Prostate gland (tissue), 2 donors: Measurements from ENCODE around the gene CNTNAP1. TPM values are rescaled to one million over a fixed set of nuclear protein-coding genes. Genes with fewer than 3 reads are reported as not detected.

ENCODE experiments used
- DNase-seq: peaks from one replicate; pipeline ENCODE4 v3.0.0-alpha.2; 2019; ENCODE audit warnings: low spot score
- H3K27ac ChIP-seq, 2 donors: fragments of 200-600 bp; sonication (generic); 2 replicates each; pipeline ENCODE4 v1.5.1; 2017 to 2019
- H3K27me3 ChIP-seq: fragments of 200-600 bp; sonication (generic); replicated peaks from 2 replicates; pipeline ENCODE4 v1.5.1; 2019; ENCODE audit not compliant: insufficient read depth
- H3K36me3 ChIP-seq, 2 donors: fragments of 200-600 bp; sonication (generic); 1 replicate in 1 of 2; 2 replicates in 1 of 2; pipeline versions ENCODE4 v1.5.1 to v1.8.1; 2017 to 2019
- H3K4me1 ChIP-seq: fragments of 200-600 bp; sonication (generic); replicated peaks from 2 replicates; pipeline ENCODE4 v1.5.1; 2019
- H3K4me3 ChIP-seq, 2 donors: fragments of 200-600 bp; sonication (generic); 2 replicates each; pipeline ENCODE4 v1.5.1; 2017 to 2019
- H3K9me3 ChIP-seq: fragments of 200-600 bp; sonication (generic); 2 replicates; pipeline ENCODE4 v1.5.1; 2017
- POLR2A ChIP-seq: fragments of 450-650 bp; IDR thresholded peaks from one replicate; pipeline ENCODE4 v1.6.1; 2016; ENCODE audit warnings: antibody characterized with exemption, mild to moderate bottlenecking
- POLR2AphosphoS5 ChIP-seq: sonication (generic); formaldehyde crosslinking; IDR thresholded peaks from one replicate; pipeline ENCODE4 v1.6.1; 2017; ENCODE audit warnings: antibody characterized with exemption
- WGBS: methylation state at CpG from one replicate; pipeline ENCODE4 v1.1.5; 2018; 5-methylcytosine and 5-hydroxymethylcytosine counted together
- intact Hi-C: fragments of 100-400 bp; cut with DNase I; formaldehyde crosslinking; loops from one replicate; pipeline ENCODE4 v1.14.2; 2022
- total RNA-seq, 2 donors: library from RNA; depleted of rRNA; stranded (reverse); fragments of >200 nt; gene quantifications; one replicate each; pipeline ENCODE4 v1.1.0, GENCODE V29; 2016
- TF ChIP-seq, protein P1 (sequence below), 4 experiments: fragments of 200-600 bp in 2 of 4; fragments of 450-650 bp in 2 of 4; sonication (generic) in 2 of 4; IDR thresholded peaks; 1 replicate in 3 of 4; 2 replicates in 1 of 4; pipeline ENCODE4 v1.5.1; 2016 to 2019; ENCODE audit warnings: antibody characterized with exemption in 4 of 4, mild to moderate bottlenecking in 2 of 4, moderate library complexity in 2 of 4

The CNTNAP1 gene
- total RNA-seq, 2 donors from 2014 or later: 1.9 to 9.9 TPM

DNA sequence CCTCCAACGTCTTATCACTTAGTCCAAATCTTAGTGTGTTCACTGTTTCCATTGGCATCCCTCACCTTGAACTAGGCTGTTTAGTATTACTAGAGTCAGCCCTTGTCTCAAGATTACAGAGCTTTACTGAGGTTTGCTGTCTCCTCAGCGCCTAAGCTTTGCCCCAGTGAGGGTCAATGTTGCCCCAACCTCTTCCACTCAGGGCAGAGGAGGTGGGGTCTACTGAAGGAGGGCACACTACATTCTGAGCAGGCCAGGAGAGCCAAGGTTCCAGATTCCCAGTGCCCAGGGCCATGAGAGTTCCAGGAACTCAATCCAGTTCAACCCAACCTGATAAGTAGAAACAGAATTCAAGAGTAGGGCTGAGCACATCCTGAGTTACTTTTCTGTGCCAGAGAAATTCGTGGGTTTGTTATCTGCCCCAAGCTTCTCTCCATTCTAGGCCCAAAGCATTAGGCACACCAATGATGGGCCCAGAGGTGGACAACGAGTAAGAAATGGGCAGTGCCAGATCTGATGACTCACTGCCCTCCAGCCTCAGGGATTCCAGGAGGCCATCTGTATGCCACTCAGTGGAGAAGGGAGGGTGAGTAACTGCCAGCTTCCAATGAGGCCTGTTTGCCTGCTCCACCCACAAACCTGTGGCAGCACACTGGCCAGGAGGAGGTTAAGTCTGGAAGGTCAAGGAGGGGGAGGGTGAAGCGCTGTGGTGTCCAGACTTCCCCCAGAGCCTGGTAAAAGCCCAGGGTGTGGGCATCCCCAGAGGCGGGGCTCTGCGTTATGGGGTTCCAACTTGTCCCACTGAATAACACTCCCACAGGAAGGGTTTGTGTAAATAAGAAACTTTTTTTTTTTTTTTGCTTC, 15.0 kb upstream of the CNTNAP1 start:
- Histone ChIP-seq H3K9me3 (no peaks in the 10 kb centered on the region), H3K27me3 (no peaks in the 10 kb centered on the region), H3K4me1 (peaks cover 21% of the 10 kb centered on the region), H3K27ac (peak overlapping the region; percentile 64 to 68), H3K4me3 (no peak overlapping the region), H3K36me3 (peaks cover 0 to 12% of the 10 kb centered on the region in 2 donors)
- 29% methylated on average over 7 of the region's 7 CpGs for WGBS
- intact Hi-C loops: no loop called here
- TF ChIP-seq, protein P1, sequence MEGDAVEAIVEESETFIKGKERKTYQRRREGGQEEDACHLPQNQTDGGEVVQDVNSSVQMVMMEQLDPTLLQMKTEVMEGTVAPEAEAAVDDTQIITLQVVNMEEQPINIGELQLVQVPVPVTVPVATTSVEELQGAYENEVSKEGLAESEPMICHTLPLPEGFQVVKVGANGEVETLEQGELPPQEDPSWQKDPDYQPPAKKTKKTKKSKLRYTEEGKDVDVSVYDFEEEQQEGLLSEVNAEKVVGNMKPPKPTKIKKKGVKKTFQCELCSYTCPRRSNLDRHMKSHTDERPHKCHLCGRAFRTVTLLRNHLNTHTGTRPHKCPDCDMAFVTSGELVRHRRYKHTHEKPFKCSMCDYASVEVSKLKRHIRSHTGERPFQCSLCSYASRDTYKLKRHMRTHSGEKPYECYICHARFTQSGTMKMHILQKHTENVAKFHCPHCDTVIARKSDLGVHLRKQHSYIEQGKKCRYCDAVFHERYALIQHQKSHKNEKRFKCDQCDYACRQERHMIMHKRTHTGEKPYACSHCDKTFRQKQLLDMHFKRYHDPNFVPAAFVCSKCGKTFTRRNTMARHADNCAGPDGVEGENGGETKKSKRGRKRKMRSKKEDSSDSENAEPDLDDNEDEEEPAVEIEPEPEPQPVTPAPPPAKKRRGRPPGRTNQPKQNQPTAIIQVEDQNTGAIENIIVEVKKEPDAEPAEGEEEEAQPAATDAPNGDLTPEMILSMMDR (IDR thresholded peaks at IDR 0.05): no peak
- no peak for TF ChIP-seq POLR2AphosphoS5
- no peak for TF ChIP-seq POLR2A
- DNase-seq: peak; percentile 39

DNA sequence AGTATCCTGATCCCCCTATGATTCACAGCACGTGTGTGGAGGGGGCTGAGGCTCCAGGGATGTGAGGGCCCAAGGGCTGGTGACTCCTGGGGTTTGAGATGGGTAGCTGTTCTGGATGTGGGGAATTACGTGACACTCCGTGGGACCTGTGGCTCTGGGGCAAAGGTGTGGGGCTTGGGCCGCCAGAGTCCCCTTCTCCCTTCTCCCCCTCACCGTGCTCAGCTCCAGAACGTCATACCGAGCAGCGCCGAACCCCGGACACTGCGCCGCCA, 12.7 kb upstream of the CNTNAP1 start:
- Histone ChIP-seq H3K4me3 (no peak overlapping the region), H3K4me1 (peaks cover 30% of the 10 kb centered on the region), H3K27ac (peak overlapping the region; percentile 31 to 42), H3K36me3 (peaks cover 0 to 12% of the 10 kb centered on the region in 2 donors), H3K9me3 (no peaks in the 10 kb centered on the region), H3K27me3 (no peaks in the 10 kb centered on the region)
- TF ChIP-seq POLR2AphosphoS5 (no peak), POLR2A (no peak)
- TF ChIP-seq, protein P1 (IDR thresholded peaks at IDR 0.05): no peak
- no peak for DNase-seq
- intact Hi-C loops: no loop called here
- WGBS: 62% methylated on average over 12 of the region's 12 CpGs

DNA sequence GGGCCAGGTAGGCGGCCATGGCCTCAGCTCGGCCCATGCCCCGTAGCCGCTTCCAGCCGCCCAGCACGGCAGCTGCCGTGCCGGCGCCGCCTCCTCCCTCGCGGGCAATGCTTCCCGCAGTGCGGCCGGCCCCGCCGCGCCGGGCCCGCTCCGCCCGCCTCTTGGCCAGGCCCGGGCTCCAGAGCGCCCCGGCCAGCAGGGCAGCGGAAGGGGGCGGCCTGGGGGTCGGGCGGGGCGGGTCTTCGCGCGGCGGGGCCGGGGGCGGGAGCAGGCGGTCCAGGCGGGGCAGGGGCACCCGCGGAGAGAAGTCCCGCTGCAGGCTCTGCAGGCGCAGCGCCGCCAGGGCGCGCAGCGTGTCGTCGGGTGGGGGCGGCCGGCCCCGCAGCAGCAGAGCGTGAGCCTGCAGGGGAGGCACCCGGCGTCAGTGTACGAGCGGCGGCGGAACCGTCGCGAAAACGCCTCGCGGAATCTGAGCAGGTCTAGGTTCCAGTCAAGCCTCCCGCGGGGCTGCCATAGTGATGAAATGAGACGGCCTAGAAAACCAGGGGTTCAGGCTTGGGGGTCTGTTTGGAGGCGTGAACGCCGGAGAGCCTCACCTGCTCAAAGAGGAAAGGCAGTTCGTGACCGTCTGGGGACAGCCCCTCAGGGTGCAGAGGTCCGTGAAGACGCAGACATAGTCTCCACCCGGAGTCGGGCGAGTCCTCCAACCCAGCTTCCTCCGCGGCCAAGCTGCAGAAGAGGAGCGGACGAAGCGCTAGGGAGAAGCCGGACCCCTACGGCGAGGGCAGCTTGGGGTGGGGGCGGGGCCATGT, 12.1 kb upstream of the CNTNAP1 start:
- no peaks in the 10 kb centered on the region for H3K27me3 ChIP-seq
- intact Hi-C loops: loop anchor here (10.0 kb wide), 1 partner anchor 245 kb away; the partner anchor contains the start of gene CAVIN1
- H3K27ac ChIP-seq: peak overlapping the region; percentile 4 to 31

DNA sequence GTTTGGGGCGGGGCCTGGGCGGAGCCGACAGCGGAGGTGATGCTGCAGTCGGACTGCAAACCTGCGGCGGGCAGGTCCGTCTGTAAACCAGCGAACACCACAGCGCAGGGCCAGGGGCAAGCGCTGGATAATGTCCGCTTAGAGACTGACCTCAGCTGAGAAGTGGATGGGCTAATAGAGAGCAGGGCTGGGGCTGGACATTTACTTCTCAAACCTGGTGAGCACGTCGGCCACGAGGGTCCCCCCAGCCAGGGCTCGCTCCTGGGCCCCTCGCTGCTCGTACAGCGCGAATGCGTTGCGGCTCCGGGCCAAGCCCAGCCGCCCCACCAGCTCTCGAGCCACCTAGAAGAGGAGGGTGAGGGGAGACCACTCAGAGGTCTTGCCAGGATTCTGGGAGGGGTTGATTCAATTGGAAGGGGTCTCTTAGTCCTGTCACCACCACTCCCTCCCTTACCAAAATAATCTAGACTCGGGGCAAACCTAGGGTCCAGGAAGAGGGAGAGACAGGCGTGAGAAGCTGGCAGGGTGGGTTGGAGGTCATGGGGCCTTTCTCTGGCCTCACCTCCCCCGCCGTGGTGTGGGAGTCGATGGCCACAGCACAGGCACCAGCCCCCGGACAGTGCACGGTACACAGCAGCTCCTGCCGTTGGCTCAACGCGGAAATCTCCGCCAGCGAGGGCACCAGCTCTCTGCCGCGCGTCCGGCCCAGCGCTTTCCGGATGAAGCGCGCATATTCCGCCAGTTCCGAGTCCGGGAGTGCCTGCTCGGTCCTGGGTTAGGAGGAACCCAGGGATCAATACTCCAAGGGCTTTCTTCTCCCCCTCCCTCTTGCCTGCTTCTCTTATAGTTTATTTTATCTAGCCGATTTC, 11.3 kb upstream of the CNTNAP1 start:
- peak overlapping the region; percentile 4 to 23 for H3K27ac ChIP-seq
- H3K9me3 ChIP-seq: no peaks in the 10 kb centered on the region
- peaks cover 30% of the 10 kb centered on the region for H3K4me1 ChIP-seq
- no peak for DNase-seq
- intact Hi-C loops: loop anchor here (10.0 kb wide), 1 partner anchor 246 kb away; the partner anchor contains the start of gene CAVIN1
- TF ChIP-seq POLR2AphosphoS5: no peak
- TF ChIP-seq, protein P1 (IDR thresholded peaks at IDR 0.05): no peak
- no peak for TF ChIP-seq POLR2A
- H3K36me3 ChIP-seq: peaks cover 0 to 12% of the 10 kb centered on the region in 2 donors
- 58% methylated on average over 50 of the region's 50 CpGs for WGBS
- no peaks in the 10 kb centered on the region for H3K27me3 ChIP-seq
- H3K4me3 ChIP-seq: no peak overlapping the region

More for the DNA sequence above, 12.1 kb upstream of the CNTNAP1 start:
- DNase-seq: no peak
- TF ChIP-seq, protein P1 (IDR thresholded peaks at IDR 0.05): no peak
- TF ChIP-seq POLR2AphosphoS5 (no peak), POLR2A (no peak)
- 61% methylated on average over 54 of the region's 87 CpGs for WGBS
- peak overlapping the region in 1 of 2 donors; percentile 0 for H3K4me3 ChIP-seq
- H3K9me3 ChIP-seq: no peaks in the 10 kb centered on the region
- H3K4me1 ChIP-seq: peaks cover 30% of the 10 kb centered on the region
- H3K36me3 ChIP-seq: peaks cover 0 to 12% of the 10 kb centered on the region in 2 donors
